AG04450 (cell line): ENCODE data around the gene ATP13A1. TPM values are rescaled to one million over a fixed set of nuclear protein-coding genes. Genes with fewer than 3 reads are reported as not detected.
"Not testable (repeated sequence)": the region's sequence is repeated elsewhere in the genome, so short reads cannot be mapped to it uniquely, and the experiment has no call there.

Experiments
- CTCF ChIA-PET: fragments of 300-600, 350-600 bp; formaldehyde crosslinking; extraction: SDS; loops from one replicate; lab custom pipeline; 2022; ENCODE audit warnings: antibody characterized with exemption, inconsistent platforms; lab: Charles Lee
- POLR2A ChIA-PET: fragments of 350-600 bp; formaldehyde crosslinking; extraction: SDS; loops from one replicate; lab custom pipeline; 2021; ENCODE audit warnings: antibody characterized with exemption, inconsistent platforms; lab: Yijun Ruan, JAX
- DNase-seq: peaks from one replicate; pipeline ENCODE4 v3.0.0-alpha.2; 2011; ENCODE audit warnings: low read depth, low spot score
- H3K27ac ChIP-seq: one replicate; pipeline ENCODE4 v1.5.1; 2012; ENCODE audit warnings: low read depth, low read length, control low read depth
- H3K27me3 ChIP-seq: one replicate; pipeline ENCODE4 v1.6.0; 2012; ENCODE audit warnings: low read length; ENCODE audit not compliant: control insufficient read depth, insufficient read depth
- H3K4me3 ChIP-seq: 2 replicates; pipeline ENCODE4 v1.5.1; 2011; ENCODE audit warnings: mild to moderate bottlenecking, low read depth, low read length, control low read depth
- H3K9me3 ChIP-seq: 2 replicates; pipeline ENCODE4 v1.5.1; 2012; ENCODE audit warnings: low read length; ENCODE audit not compliant: control insufficient read depth, insufficient read depth
- CTCF ChIP-seq: IDR thresholded peaks from 2 replicates; pipeline ENCODE4 v1.5.1; 2011; ENCODE audit warnings: low read depth, low read length, control low read depth, inconsistent platforms
- polyA plus RNA-seq: library from polyadenylated mRNA; depleted of rRNA; stranded (reverse); fragments of >200 nt; gene quantifications from 2 replicates; pipeline ENCODE4 v1.2.3, GENCODE V29; 2011

The ATP13A1 gene
- polyA plus RNA-seq, 1 experiment = 9.4 TPM

DNA sequence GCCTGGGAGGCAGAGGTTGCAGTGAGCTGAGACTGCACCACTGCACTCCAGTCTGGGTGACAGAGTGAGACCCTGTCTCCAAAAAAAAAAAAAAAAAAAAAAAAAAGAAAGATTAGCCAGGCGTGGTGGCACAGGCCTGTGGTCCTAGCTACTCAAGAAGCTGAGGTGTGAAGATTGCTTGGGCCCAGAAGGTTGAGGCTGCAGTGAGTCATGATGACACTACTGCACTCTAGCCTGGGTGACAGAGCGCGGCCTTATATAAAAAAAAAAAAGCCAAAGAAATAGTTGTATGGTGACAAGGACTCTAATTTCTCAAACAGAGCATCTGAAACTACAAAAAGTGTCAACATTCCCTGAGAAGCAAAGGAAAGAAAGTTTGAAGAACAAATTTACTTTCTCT lies 48.4 kb downstream of the ATP13A1 start:
- ChIA-PET POLR2A (no interaction called here), CTCF (interaction anchor here (0.8 kb wide), 1 partner anchor 64 kb away, joined by 9 read pairs; no protein-coding TSS in a partner anchor)
- Histone ChIP-seq H3K27me3 (no peaks in the 10 kb centered on the region), H3K27ac (no peak overlapping the region), H3K4me3 (no peak overlapping the region), H3K9me3 (no peaks in the 10 kb centered on the region; the same call in 1 of the 2 replicates)
- no peak for TF ChIP-seq CTCF
- no peak for DNase-seq

GRCh38 chr19:19613506-19613905 lies 50.0 kb downstream of the ATP13A1 start:
- no peak for DNase-seq
- H3K4me3 ChIP-seq = no peak overlapping the region
- H3K9me3 ChIP-seq = no peaks in the 10 kb centered on the region; the same call in 1 of the 2 replicates
- H3K27ac ChIP-seq = no peak overlapping the region
- H3K27me3 ChIP-seq = no peaks in the 10 kb centered on the region
- ChIA-PET CTCF (interaction anchor here (1.4 to 2.4 kb wide), 3 partner anchors 30 to 81 kb away, joined by 5 to 9 read pairs (median 7); partner anchors contain the start of gene GMIP), POLR2A (no interaction called here)
- no peak for TF ChIP-seq CTCF

GRCh38 chr19:19610376-19611202 lies 52.9 kb downstream of the ATP13A1 start:
- ChIA-PET POLR2A (interaction anchor here (1.1 kb wide), 1 partner anchor 80 kb away, joined by 8 read pairs; no protein-coding TSS in a partner anchor), CTCF (interaction anchor here (1.5 to 1.7 kb wide), 2 partner anchors 33 to 56 kb away, joined by 5 to 6 read pairs; partner anchors contain the start of gene GMIP)
- Histone ChIP-seq H3K27me3 (no peaks in the 10 kb centered on the region), H3K4me3 (no peak overlapping the region), H3K27ac (no peak overlapping the region), H3K9me3 (no peaks in the 10 kb centered on the region)
- TF ChIP-seq CTCF = no peak
- no peak for DNase-seq

DNA sequence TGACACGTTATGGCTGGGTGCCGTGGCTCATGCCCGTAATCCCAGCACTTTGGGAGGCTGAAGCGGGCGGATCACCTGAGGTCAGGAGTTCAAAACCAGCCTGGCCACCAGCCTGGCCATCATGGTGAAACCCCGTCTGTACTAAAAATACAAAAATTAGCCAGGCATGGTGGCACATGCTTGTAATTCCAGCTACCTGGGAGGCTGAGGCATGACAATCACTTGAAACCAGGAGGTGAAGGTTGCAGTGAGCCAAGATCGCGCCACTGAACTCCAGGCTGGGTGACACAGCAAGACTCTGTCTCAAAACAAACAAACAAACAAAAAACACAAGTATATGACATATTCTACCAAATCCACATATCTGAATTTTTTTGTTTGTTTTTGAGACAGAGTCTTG lies 56.8 kb downstream of the ATP13A1 start:
- POLR2A ChIA-PET, DNase-seq, H3K27ac ChIP-seq, H3K4me3 ChIP-seq, H3K27me3 ChIP-seq, H3K9me3 ChIP-seq: not testable (repeated sequence)
- CTCF ChIA-PET = interaction anchor here (1.6 kb wide), 1 partner anchor 54 kb away, joined by 6 read pairs; no protein-coding TSS in a partner anchor

GRCh38 chr19:19606021-19606420 lies 57.5 kb downstream of the ATP13A1 start:
- ChIA-PET CTCF (no interaction called here), POLR2A (no interaction called here)
- no peak for TF ChIP-seq CTCF
- H3K9me3 ChIP-seq = no peaks in the 10 kb centered on the region
- H3K27me3 ChIP-seq = no peaks in the 10 kb centered on the region
- H3K4me3 ChIP-seq = no peak overlapping the region
- no peak for DNase-seq
- H3K27ac ChIP-seq = no peak overlapping the region
